SK-N-SH treated with all-trans-retinoic acid at 6 μM for 48 hours (cell line): ENCODE measurements around the gene TUB.

ENCODE experiments used
- CSRNP3 ChIP-seq: fragments of 250-450 bp; sonication (Bioruptor Pico); IDR thresholded peaks from 2 replicates; pipeline ENCODE4 v1.5.1; 2021; ENCODE audit warnings: mild to moderate bottlenecking, moderate library complexity
- ESRRG ChIP-seq: fragments of 250-450 bp; sonication (Bioruptor Pico); IDR thresholded peaks from 2 replicates; pipeline ENCODE4 v1.6.1; 2021; ENCODE audit warnings: mild to moderate bottlenecking
- OSR1 ChIP-seq: fragments of 250-450 bp; sonication (Bioruptor Pico); IDR thresholded peaks from 2 replicates; pipeline ENCODE4 v1.8.0; 2022; ENCODE audit warnings: moderate library complexity, mild to moderate bottlenecking, inconsistent platforms
- PATZ1 ChIP-seq: fragments of 250-450 bp; sonication (Bioruptor Pico); IDR thresholded peaks from 2 replicates; pipeline ENCODE4 v1.8.0; 2020; ENCODE audit warnings: mild to moderate bottlenecking, moderate library complexity, borderline replicate concordance
- PPARA ChIP-seq: fragments of 250-450 bp; sonication (Bioruptor Pico); IDR thresholded peaks from 2 replicates; pipeline ENCODE4 v1.5.0; 2020; ENCODE audit warnings: mild to moderate bottlenecking, borderline replicate concordance
- RARB ChIP-seq: fragments of 250-450 bp; sonication (Bioruptor Pico); IDR thresholded peaks from 2 replicates; pipeline ENCODE4 v1.8.0; 2021; ENCODE audit warnings: mild to moderate bottlenecking, moderate library complexity
- SNAI2 ChIP-seq: fragments of 250-450 bp; sonication (Bioruptor Pico); IDR thresholded peaks from 2 replicates; pipeline ENCODE4 v1.5.0; 2020; ENCODE audit warnings: mild to moderate bottlenecking, moderate library complexity
- TSHZ2 ChIP-seq: fragments of 250-450 bp; sonication (Bioruptor Pico); IDR thresholded peaks from 2 replicates; pipeline ENCODE4 v1.5.0; 2020; ENCODE audit warnings: mild to moderate bottlenecking, moderate library complexity
- ZFP30 ChIP-seq: fragments of 450-650 bp; formaldehyde crosslinking; IDR thresholded peaks from 2 replicates; pipeline ENCODE4 v1.5.0; 2022; ENCODE audit warnings: mild to moderate bottlenecking, moderate library complexity

GRCh38 chr11:8109675-8110074 lies 28.7 kb downstream of the TUB start:
- TF ChIP-seq CSRNP3 (CRISPR knock-in tag): no peak
- no peak for TF ChIP-seq ZFP30 (CRISPR knock-in tag)
- no peak for TF ChIP-seq PATZ1
- TF ChIP-seq PPARA (CRISPR knock-in tag): no peak
- TF ChIP-seq TSHZ2 (CRISPR knock-in tag): no peak
- TF ChIP-seq ESRRG (CRISPR knock-in tag): no peak
- no peak for TF ChIP-seq OSR1 (CRISPR knock-in tag)
- TF ChIP-seq RARB (CRISPR knock-in tag): no peak
- TF ChIP-seq SNAI2: no peak
